GM21717 (cell line): ENCODE results near the gene PCNX3.

Experiments
- ATAC-seq: cut with Tn5 transposase; IDR thresholded peaks from one replicate; pipeline ENCODE4 v1.9.1; 2021; ENCODE audit warnings: mild to moderate bottlenecking, moderate library complexity; ENCODE audit not compliant: unreplicated experiment

Gene PCNX3

DNA sequence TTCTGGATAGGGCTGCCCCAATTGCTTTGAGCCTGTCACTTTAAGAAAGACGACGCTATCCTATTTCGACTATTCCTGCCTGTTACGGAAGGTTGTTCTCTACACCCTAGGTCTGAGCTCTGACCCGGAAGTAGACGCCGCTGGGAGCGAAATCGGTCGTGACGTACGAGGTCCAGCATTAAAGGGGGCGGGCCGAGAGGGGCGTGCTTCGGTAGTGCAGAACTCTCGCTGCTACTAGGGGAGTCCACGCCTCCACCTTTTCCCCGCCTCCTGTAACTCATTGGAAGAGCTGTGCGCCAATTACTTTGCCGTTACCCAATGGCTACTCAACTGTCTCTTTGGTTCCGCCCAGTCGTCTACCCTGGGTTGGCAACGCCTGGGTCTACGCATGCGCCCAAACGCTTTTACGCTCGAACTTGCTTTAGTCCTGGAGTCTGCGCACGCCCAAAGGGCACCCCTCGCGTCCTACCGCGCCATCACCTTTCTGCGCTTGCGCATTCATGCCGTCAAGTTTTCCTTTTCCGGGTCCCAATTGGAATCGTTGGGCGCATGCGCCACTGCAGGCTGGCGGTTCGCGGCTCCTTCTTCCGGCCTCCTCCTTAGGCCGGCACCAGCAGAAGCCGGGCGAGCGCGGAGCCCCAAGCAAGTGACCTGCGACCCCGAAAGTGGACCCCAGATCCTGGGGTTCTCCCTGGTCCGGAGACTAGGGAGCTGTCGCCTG lies at the start of gene PCNX3:
Gene PCNX3, plus strand, starts transcription at position 548 of the 721 bp plus-strand sequence. CDS start 536 bp downstream, outside the sequence.
- peak; percentile 62 for ATAC-seq

DNA sequence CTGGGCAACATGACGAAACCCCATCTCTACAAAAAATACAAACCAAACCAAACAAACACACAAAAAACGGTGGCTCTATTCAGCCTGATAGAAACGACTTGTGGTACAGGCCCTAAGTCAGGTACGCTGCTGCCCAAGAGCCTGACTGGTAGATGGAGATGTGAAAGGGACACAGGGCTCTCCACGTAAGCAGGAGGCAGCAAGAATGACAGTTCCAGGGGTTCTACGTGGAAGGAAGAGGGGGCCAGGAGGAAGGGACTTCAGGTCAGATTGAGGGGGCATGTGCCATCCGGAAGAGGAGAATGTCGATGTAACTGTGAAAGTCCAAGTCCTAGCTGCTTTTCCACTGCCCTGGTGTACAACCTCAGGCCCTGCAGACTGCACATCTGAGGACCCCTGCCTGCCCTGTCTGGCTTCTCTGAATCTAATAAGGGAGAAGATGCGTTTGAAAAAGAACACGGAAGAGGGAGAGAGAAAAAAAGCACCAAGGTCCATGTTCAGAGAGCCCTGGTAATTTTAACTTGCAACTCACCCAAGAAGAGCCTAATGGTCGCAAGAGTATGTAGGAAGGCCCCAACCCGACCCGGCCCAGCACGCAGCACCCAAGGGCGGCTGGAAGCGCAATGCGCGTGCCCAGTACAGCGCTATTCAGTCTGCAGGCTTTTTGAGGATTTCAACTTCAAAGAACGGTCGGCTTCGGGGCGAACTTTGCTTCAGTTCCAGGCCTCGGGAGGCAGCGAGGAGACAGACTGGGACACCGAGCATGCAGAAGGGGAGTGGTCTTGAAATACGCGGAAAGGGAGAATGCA lies 46.2 kb upstream of the PCNX3 start:
- peak; percentile 7 for ATAC-seq

DNA sequence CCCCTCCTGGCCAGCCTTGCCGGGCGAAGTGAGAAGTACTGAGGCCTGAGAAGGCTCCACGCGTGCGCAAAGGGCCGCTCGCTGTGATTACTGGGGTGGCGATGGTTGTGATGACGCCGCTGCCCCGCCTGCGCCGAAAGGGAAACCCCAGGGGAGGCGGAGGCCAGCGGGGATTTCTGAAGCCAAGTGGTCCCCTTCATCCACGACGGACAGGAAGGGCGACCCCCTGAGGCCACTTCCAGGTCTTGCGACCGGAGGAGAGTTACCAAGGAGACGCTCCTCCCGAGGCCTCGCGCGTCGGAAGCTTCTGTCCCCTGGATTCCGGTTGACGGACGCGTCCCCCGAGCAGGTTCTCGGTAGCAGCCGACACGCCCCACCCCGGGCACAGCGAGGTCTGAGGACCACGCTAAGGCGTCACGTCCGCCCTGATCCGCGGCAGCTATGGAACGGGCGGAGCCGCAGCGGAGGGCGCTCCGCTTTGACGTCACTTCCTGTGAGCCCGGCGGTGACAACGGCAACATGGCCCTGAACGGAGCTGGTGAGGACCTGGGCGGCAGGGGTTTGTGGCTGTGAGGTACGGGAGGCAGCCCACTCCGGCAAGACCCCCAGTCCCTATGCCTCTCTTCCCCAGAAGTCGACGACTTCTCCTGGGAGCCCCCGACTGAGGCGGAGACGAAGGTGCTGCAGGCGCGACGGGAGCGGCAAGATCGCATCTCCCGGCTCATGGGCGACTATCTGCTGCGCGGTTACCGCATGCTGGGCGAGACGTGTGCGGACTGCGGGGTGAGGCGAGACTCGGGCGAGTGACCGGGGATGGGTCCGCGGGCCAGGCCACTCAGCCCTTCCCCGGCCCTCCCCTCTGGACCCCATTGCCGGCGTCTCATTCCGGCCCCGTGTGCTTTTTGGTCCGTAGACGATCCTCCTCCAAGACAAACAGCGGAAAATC lies 45.3 kb upstream of the PCNX3 start, which contains the start of gene ZNRD2:
Gene ZNRD2, plus strand, starts transcription at position 505 of the 946 bp plus-strand sequence. Its CDS starts 15 bp downstream, at position 520.
- peak; percentile 41 for ATAC-seq

DNA sequence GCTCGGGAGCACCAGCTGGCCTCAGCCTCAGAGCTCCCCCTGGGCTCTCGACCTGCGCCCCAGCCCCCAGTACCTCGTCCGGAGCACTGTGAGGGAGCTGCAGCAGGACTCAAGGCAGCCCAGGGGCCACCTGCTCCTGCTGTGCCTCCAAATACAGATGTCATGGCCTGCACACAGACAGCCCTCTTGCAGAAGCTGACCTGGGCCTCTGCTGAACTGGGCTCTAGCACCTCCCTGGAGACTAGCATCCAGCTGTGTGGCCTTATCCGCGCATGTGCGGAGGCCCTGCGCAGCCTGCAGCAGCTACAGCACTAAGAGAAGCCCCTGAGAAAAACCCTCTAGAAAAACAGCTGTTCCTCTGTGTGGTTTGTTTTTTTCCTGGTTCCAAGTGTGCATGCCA lies 44.2 kb upstream of the PCNX3 start:
- ATAC-seq = no peak

DNA sequence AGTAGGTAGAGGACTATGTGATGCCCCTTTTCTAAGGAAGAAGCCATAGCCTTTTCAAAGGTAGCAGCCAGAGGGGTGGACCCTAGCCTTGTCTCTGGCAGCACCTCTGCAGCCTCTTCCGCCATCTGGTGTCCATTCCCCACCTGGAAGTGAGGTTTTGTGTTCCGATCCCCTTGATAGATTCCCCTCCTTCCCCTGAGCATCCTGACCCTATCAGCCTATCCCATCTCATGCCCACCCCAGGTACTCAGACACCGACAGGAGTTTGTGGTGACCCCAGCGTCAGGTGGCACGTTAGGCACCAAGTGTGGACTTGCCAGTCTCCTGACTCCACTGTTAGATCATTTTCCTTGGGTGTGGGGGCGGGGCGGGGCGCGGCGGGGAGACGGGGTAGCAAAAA lies 43.6 kb upstream of the PCNX3 start:
- no peak for ATAC-seq

DNA sequence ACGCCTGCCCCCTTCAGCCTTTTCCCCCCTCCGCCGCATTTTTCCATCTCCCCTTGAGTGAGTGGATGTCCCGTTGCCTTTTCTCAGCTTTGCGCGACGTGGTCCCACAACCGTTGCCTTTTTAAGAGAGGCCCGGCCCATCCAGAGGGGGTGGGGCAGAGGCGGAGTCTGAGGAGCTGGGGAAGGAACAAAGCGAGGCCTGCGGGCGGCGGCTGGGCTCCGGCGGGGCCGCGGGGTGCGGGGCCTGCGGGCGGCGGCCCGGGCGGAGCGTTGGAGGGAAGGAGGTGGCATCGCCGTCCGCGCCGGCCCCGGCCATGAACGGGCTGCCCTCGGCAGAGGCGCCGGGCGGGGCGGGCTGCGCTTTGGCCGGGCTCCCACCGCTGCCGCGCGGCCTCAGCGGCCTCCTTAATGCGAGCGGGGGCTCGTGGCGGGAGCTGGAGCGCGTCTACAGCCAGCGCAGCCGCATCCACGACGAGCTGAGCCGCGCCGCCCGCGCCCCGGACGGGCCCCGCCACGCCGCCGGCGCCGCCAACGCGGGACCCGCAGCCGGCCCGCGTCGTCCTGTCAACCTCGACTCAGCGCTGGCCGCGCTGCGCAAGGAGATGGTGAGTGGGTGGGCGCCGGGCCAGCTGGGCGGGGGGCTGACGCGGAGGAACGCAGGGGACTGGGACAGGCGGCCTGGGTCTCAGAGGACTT lies 43.1 kb upstream of the PCNX3 start, which contains the start of gene FAM89B:
Gene FAM89B, plus strand, starts transcription at position 183 of the 696 bp plus-strand sequence. Its CDS starts 132 bp downstream, at position 315.
- no peak for ATAC-seq

DNA sequence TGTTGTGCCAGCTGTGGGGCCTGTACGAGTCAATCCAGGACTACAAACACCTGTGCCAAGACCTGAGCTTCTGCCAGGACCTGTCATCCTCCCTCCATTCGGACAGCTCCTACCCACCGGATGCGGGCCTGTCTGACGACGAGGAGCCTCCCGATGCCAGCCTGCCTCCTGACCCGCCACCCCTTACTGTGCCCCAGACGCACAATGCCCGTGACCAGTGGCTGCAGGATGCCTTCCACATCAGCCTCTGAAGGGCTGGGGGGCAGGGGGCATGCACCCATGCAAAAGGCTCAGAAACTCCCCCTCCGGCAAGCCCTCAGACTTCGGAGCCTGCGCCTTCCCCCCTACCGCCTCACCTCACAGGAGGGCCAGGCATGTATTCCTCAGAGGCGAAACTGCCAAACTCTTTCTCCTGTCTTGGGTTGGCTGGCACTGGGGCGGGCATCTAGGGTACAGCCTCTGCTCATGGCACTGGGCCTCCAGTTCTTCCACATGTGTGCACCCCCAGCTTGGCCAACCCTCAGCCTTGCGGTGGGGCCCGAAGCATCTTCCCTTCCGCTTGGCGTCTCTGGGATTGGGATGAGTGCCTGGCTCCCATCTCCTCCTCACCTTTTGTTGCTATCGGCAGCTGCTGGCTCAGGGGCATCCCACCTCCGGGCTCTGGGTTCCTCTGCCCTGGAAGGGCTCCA lies 42.0 kb upstream of the PCNX3 start:
- no peak for ATAC-seq

DNA sequence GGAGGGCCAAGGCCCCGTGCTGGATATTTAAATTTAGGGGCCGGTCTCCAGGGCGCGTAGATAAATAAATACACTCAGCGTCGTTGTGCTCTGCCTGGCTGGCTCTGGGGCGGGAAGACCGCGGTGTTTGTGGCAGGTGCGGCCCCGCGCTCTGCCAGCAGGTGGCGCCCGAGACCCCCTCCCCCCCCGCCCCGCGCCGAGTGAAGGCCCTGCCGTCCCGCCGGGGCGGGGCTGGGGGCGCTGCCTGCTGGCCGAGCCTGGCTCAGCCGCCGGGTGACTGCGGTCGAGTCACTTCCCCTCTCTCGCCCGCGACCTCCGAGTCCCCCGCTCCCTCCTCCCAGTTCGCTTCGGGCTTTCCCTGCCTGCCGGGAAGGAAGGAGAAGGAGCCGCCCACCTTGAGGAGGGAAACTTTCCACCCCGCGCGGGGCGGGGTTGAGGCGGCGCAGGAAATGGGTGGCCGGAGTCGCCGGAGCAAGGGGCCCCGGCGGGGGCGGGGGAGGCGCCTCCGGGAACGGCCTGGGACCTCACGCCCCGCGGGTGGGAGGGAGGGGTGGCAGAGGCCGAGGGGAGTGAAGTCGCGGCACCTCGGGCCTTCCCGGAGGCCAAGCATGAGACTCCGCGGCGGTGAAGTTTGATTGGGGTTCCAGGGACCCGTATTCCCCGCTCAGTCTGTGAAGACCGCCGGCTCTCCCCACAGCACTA lies 41.3 kb upstream of the PCNX3 start:
- peak; percentile 27 for ATAC-seq

DNA sequence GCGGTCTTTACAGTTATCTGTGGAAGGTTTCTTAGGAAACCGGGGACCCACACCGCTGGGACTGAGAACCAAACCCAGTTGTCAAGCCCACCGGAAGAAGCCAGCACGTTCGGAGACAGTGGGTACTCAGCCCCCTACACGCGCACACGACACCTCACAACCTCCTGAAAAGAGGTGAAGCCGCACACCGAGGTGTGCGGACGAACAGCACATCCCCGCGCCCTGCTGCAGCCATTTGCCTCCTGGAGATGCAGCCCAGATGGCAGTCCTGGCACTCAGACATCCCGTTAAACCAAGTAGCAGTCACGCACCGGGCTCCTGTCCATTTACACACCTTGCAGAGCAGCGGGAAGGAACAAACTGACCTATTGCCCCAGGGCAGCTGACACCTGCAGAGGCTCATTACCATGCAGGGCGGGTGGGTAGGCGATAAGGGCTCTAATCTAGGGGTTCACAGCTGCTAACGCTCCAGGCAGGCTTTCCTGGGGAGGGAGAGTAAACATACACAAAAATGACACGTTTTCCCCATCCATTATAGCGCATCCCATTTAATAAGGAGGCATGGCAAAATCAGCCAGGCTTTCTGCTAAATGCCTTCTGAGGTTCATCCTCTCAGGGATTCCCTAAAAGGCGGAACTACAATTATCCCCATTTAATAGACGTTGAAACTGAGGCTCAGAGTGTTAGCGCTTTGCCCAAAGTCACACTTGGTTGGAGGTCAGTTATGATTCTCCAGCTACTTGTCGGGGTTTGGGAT lies 40.6 kb upstream of the PCNX3 start:
- no peak for ATAC-seq

DNA sequence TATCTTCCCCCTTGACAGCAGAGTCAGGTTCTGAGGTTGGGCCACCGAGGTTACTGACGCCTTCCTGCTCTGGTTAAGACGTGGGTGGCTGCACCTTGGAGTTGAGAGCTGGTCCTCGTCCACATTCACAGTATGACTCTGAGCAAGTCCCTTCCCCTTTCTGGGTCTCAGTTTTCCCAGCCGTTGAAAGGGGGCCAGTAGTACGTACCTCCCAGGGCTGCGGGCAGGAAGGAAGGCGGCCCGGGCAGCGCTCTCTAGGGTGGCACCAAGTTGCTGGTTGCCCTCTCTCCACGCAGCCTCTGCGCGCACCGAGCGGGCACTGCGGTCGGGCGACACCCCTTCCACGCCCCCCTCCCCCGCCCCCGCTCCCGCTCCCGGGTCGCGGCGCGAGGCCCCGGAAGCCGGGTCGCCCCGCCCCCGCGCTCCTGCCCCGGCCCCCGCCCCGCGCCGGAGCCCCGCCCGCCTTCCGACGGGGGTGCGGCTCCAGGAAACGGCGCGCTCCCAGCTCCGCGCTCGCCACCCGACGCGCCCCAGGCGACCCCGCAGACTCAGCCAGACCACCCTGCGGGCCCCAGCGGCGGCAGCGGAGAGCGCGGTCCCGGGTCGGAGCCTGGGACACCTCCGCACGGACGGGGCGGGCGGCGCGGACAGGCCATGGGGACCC lies 39.9 kb upstream of the PCNX3 start, which contains the start of gene EHBP1L1:
Gene EHBP1L1, plus strand, starts transcription at position 486 of the 664 bp plus-strand sequence. CDS start 250 bp downstream, outside the sequence.
- ATAC-seq = no peak

DNA sequence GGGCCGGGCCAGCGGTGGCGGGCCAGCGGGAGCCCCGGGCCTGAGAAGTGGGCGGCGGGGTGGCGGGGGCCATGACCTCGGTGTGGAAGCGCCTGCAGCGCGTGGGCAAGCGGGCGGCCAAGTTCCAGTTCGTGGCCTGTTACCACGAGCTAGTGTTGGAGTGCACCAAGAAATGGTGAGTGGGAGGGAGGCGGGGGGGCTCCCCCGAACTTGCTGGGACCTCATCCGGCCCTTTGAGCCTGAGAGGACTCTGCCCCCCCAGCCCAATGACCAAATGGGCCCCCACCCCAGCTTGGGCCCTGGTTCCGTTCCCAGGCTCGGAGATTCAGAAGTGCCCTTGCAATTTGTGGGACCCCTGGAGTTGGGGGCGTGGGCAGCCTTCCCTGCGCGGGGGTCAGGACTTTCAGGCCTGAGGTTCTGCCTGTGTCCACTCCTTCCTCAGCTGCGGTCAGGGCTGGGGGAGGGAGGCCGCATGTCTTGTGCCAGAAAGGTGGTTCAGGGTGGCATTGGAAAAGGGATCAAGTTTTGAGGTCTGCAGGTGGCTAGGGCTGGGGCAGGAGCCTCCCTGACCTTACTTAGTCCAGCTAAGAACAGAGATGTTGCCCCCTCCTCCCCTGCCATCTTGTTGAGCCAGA lies 39.2 kb upstream of the PCNX3 start:
- no peak for ATAC-seq

DNA sequence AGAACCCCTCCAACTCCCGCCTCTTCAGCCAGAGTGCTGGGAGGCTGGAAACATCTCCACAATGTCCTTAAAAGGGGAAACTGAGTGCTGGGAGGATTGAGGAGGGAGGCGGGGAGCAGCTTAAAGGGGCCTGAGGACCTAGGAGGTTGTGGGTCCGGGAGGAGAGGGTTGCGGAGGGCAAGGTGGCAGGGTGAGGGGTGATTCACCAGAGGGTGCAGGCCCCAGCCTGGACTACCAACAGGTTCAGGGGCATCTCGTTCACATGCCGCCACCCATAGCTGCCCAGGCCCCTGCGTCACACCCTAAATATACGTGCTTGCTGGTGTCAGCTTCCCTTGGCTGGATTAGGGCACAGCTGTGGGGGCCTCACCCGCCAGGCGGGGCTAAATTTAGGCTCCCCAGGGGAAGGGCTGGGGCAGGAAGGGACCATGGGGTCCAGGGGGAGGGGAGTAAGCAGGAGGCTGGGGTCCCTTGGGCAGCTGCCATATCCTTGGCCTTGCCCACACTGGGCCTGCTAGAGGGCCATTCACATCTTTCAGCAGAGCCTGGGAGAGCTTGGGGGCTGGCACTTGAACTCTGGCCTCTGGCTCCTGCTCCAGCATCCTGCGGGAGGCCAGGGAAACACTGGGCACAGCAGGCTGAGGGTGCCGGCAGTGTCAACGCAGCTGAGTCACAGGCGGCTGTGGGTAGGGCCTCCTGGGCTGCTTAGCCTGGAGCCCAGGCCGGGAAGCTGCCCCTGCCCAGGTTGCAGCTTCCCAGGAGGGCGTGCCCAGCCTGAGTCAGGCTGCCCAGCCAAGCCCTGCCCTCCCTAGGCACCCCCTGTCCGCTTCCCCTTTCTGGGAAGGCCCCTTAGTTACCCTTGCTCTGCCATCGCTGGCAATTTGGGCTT lies 38.5 kb upstream of the PCNX3 start:
- ATAC-seq = no peak

DNA sequence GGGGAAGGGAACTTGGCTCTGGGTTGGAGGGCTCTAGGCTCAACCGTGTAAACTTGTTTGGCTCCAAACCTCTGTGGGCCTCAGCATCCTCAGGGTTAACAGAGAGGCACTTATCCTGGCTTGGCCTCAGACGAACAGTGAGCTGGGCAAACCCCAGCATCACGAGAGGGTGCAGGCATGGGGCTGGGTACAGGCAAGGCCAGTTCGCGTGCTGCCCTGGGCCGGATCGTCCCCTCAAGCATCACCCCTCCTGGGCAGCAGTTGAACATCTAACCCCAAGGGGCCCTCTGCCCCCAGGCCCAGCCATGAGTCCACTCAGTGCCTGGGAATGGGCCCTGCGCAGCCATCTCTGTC lies 37.8 kb upstream of the PCNX3 start:
- ATAC-seq = no peak

DNA sequence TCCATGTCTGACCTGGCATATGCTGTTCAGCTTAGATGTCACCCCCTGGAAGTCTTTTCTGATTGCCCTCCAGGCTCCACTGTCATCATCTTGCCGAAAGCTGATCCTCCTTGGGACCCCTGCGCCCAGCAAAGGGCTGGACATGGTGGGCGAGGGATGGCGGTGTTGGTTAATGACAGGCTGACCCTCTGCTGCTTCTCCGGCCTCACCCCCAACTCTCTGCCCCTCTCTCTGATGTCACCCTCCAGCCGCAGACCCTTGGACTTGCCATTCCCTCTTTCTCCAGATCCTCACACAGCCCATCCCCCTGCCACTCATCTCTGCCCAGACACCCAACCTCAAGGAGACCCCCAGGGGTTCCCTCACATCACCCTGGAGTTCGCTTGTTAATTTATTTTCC lies 37.4 kb upstream of the PCNX3 start:
- ATAC-seq = no peak

DNA sequence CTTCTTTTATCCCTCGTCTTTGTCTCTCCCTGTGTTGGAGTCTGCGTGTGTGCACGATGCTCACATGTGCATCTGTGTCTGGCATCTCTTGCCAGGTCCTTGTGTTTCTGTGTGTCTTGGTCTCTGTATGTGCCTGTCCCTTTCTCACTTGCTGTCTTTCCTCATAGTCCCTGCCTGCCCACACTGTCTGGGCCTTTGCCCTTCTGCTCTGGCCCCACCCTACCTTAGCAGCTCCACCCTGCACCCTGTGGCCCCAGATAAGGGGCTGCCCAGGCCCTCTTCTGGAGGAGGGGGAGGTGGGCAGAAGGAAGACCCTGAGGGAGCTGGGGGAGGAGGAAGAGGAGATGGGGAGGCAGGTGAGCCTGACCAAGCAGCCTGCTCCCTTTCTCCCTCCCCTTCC lies 36.9 kb upstream of the PCNX3 start:
- ATAC-seq = no peak

DNA sequence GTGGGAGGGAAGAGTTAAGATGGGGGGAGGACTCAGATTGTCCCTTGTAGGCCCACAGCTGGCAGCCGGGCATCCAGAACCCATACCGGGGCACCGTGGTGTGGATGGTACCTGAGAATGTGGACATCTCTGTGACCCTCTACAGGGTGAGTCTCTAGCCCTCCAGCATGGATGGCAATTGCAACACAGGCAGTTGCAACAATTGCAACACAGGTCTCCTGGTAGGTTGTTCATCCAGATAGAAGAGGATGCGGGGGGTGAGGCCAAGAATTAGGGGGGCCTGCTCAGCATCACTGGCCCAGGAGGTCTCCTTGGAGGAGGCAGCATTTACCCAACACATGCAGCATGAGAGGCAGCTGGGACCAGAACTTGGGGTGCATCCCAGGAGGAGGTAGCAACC lies 36.3 kb upstream of the PCNX3 start:
- no peak for ATAC-seq
